T-helper 1 cell treated with Interleukin-12 subunit alpha and Interleukin-12 subunit beta and Interleukin-4 antibody, amounts not matched to agents 30 μg/mL and 1 μg/mL, for 36 hours (primary cell): ENCODE results near the gene LBX2.

Experiments used
- H3K27ac Mint-ChIP-seq: one replicate; pipeline ENCODE4 v1.8.0; 2021; ENCODE audit warnings: mild to moderate bottlenecking, mixed read lengths
- H3K27me3 Mint-ChIP-seq: one replicate; pipeline ENCODE4 v1.8.0; 2021; ENCODE audit warnings: low read depth, mixed read lengths
- H3K36me3 Mint-ChIP-seq: one replicate; pipeline ENCODE4 v1.8.0; 2021; ENCODE audit warnings: low read depth, mixed read lengths
- H3K4me1 Mint-ChIP-seq: one replicate; pipeline ENCODE4 v1.8.0; 2021; ENCODE audit warnings: low read depth, mixed read lengths
- H3K4me3 Mint-ChIP-seq: one replicate; pipeline ENCODE4 v1.8.0; 2021; ENCODE audit warnings: mild to moderate bottlenecking, moderate library complexity, mixed read lengths
- H3K9me3 Mint-ChIP-seq: one replicate; pipeline ENCODE4 v1.8.0; 2021; ENCODE audit warnings: mixed read lengths

LBX2 gene

GRCh38 chr2:74454654-74455511 lies 44.5 kb downstream of the LBX2 start, which contains the start of gene INO80B:
INO80B (plus strand) TSS chr2:74455087; CDS start chr2:74455117, 30 bp downstream.
- Mint-ChIP-seq H3K36me3 (peaks cover 19% of the 10 kb centered on the region), H3K9me3 (no peaks in the 10 kb centered on the region), H3K4me3 (peak within 1 kb of the TSS; percentile 94), H3K4me1 (peaks cover 49% of the 10 kb centered on the region), H3K27ac (peak within 1 kb of the TSS; percentile 99), H3K27me3 (no peaks in the 10 kb centered on the region)

GRCh38 chr2:74450570-74451190 lies 48.7 kb downstream of the LBX2 start:
- Mint-ChIP-seq H3K36me3 (peaks cover 7% of the 10 kb centered on the region), H3K4me3 (no peak overlapping the region), H3K27ac (no peak overlapping the region)

GRCh38 chr2:74448771-74449170 lies 50.6 kb downstream of the LBX2 start:
- Mint-ChIP-seq H3K27me3 (peaks cover 23% of the 10 kb centered on the region), H3K4me1 (peaks cover 15% of the 10 kb centered on the region), H3K4me3 (no peak overlapping the region), H3K36me3 (no peaks in the 10 kb centered on the region), H3K9me3 (no peaks in the 10 kb centered on the region), H3K27ac (no peak overlapping the region)

More at GRCh38 chr2:74450570-74451190, 48.7 kb downstream of the LBX2 start:
- no peaks in the 10 kb centered on the region for H3K9me3 Mint-ChIP-seq
- peaks cover 8% of the 10 kb centered on the region for H3K27me3 Mint-ChIP-seq
- H3K4me1 Mint-ChIP-seq = peaks cover 25% of the 10 kb centered on the region
